NCI-H128 (cell line): ENCODE results near the gene FLACC1.
"Not testable (repeated sequence)": the region's sequence is repeated elsewhere in the genome, so short reads cannot be mapped to it uniquely, and the experiment has no call there.

ENCODE experiments used
- DNase-seq: peaks from one replicate; lab custom pipeline; 2025; ENCODE audit not compliant: unreplicated experiment; lab: John Stamatoyannopoulos, UW

The FLACC1 gene

DNA sequence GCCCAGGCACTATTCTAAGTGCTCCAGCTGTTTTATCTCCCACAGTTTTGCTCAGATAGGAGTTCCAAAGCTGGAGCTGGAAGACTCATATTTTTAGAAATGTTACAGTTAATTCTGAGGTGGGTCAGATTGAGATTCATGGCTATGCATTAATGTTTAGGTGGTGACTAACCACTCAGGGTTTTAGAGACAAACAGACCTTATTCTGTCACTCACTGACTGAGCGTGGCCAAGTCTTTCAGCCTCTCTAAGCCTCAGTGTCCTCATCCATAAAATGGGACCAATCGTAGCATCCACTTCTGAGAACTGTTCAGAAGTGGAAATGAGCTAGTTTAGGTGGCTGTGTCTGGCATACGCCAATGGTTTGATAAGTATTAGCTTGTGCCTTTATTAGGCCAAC lies 101.1 kb downstream of the FLACC1 start:
- no peak for DNase-seq

DNA sequence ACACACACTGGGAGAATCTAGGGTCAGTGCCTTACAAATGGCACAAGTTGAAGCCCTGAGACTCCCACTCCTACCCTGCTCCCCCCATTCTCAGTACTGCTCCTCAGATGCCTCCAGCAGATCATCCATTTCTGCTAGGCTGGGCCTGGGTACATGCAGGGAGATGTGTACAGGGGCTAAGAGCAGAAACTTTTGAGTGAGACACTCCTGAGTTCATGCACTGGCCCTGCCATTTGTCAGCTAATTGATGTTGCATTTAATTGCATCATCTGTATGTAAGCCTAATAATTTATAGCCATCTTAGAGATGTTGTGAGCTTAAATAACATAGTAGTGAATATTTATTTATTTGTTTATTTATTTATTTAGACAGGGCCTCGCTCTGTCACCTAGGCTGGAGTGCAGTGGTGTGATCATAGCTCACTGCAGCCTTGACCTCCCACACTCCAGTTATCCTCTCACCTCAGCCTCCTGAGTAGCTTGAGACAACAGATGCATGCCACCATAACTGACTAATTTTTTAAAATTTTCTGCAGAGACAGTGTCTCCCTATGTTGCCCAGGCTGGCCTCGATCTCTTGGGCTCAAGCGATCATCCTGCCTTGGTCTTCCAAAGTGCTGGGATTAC lies 101.6 kb downstream of the FLACC1 start:
- DNase-seq = no peak

- no peak for DNase-seq
These were observed 102.9 kb downstream of the FLACC1 start for GRCh38 chr2:201254081-201254730.

DNA sequence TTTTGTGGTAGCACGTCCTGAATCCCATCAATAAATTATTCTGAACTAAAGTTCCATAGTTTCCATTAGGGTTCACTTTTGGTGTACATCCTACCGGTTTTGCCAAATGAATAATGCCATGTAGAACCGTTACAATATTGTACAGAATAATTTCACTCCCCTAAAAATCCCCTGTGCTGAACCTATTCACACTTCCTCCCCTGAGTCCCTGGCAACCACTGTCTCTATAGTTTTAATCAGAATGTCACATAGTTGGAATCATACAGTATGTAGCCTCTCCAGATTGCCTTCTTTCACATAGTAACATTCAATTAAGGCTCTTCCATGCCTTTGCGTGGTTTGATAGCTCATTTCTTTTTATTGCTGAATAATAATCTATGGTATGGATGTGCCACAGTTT lies 106.4 kb downstream of the FLACC1 start:
- DNase-seq = no peak

DNA sequence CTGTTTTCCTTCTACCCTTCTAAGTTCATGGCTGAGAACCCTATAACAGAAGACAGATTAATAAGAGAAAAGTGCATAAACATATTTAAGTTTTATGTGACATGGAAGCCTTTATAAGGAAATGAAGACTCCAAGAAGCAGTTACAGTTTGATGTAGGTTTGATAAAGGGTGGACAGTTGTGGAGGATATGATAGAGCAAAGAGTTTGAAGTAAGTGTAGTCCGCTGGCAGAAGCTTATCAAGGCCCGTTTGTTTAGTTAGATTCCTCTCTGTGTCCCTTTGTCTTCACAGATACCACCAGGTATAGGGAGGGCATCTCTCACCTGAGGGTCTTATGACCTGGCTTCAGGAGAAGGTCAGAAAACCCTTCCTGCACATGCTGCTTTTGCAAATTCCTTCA lies 107.3 kb downstream of the FLACC1 start:
- DNase-seq = no peak

GRCh38 chr2:201248288-201248844 lies 108.8 kb downstream of the FLACC1 start:
- no peak for DNase-seq

DNA sequence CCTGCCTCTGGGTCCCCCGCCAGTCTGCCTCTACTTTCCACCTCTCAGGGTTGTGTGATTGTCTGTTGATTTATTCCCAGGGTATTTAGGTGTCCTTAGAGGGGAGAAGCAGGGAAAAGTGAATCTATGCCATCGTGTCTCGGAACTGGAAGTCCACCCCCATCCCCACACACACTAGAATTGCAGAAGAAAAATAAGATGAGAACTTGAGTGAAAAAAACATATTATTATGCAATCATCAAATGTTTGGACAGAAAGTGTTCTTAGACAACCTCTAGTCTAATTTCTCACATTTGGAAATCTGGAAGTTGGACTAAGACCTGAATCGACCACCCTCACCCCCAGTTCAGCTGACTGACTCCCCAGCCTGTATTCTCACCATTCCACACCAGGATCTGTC lies 110.9 kb downstream of the FLACC1 start:
- DNase-seq = no peak

GRCh38 chr2:201244829-201245228 lies 112.3 kb downstream of the FLACC1 start:
- no peak for DNase-seq

DNA sequence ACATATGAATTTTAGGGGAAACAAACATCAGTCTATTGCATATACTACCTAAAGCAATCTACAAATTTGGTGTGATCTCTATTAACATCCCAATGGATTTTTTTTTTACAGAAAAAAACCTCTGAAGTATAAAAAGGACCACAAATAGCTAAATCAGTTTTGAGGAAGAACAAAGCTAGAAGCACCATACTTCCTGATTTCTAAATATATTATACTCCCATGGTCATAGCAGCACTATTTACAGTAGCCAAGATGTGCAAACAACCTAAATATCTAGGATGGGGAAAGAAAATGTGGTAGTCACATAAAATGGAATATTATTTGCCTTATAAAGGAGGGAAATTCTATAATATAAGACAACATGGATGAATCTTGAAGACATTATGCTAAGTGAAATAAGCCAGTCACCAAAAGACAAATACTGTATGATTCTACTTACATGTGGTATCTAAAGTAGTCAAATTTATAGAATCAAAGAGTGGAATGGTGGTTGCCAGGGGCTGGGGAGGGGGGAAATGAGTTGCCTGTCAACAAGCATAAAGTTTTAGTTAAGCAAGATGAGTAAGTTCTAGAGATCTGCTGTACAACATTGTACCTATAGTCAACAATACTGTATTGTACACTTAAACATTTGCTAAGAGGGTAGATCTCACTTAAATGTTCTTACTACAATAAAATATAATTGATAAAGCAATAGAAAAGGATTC lies 114.4 kb downstream of the FLACC1 start:
- DNase-seq = no peak

DNA sequence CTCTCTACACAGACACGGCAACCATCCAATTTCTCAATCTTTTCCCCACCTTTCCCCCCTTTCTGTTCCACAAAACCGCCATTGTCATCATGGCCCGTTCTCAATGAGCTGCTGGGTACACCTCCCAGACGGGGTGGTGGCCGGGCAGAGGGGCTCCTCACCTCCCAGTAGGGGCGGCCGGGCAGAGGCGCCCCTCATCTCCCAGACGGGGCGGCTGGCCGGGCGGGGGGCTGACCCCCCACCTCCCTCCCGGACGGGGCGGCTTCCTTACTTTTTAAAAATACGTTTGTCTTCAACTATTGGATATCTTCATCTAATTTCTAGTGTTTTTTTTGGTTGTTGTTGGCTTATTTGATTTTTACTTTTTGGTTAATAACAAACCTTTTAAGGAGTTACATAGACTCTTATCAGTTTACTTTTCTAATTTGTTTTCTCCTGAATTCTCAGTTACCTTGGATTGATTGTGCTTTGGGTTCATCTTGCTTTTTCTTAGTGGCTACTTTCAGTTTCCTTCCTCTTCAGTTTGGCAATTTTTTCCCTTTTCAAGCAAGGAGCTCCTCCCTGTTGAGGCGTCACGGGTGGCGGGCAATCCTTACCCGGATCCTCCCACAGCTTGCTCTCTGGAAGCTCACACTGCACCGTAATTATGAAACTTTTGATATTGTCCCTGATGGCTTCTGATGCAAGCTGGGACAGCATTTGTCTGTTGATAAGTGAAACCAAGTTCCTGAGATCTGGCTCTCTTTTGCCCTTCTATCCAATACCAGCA lies 117.8 kb downstream of the FLACC1 start:
- DNase-seq = not testable (repeated sequence)
